HG03095 (cell line): ENCODE measurements around the gene FNBP1L.

Source experiments
- ATAC-seq: cut with Tn5 transposase; IDR thresholded peaks from one replicate; pipeline ENCODE4 v1.9.1; 2021; ENCODE audit warnings: moderate library complexity; ENCODE audit not compliant: unreplicated experiment

Gene FNBP1L

DNA sequence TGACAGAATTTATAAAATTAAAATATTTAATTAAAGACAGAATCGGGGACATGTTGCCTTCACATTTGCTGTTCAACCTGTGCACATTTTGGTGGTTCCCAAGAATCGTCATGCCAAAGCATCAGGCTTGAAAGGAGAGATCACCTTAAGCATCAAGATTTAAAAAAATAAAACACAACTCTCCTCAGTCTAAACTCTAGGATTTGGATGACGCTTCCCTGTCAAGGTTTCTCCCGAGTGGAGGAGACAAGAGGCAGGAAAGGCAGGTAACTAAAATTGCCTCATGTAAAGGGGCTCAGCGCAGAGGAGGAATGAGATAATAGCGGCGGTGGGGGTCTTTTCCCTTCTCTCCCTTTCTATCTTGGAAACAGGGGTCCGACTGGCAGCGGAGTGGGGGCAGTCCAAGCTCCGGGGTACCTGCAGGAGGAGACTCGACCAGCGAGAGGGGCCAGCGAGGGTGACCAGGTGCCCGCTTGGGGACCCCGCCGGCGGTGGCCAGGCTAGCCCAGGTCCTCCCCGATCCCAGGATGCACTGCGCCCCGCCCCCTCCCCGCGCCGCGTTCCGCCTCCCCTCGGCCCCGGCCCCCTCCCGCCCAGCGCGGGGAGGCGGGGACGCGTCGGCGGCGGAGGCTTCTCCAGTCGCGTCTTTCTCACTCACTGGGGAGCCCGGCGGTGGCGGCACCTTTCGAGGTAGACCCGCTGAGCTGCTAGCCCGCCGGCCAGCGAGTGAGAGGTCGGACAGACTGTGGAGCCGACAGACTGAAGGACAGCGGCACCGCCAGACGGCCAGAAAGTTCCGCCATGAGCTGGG, at the start of gene FNBP1L:
Gene FNBP1L (plus strand): TSS at position 638 of the 811 bp plus-strand sequence. CDS start 164 bp downstream, at position 802.
- no peak for ATAC-seq

DNA sequence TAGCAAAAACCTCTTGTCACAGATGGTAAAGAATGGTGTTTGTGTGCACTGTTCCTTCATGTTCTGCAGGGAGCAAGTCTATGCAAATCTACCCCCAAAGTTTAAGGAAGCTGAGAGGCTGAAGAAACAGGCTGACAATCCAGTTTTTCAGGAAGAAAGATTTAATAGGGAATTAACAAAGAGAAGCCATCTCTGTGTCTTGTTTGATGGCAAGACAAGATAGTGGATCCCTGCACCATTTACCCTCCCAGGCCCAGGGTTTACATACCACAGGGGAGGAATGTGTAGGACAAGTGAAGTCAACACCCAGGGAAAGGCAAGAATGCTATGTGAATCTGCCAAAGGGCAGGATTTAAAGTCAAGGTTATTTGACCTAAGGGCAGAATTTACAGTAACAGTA, 48.1 kb upstream of the FNBP1L start:
- ATAC-seq: no peak

DNA sequence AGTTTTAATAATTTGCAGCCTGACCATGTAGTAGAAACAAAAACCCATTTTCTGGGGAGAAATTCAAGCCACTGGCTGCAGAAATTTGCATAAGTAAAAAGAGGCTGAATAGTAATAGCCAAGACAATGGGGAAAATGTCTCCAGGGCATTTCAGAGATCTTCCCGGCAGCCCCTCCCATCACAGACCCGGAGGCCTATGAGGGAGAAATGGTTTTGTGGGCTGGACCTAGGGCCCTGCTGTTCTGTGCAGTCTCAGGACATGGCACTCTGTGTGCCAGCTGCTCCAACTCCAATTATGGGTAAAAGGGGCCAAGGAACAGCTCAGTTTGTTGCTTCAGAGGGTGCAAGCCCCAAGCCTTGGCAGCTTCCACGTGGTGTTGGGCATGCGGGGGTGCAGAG, 39.7 kb upstream of the FNBP1L start:
- no peak for ATAC-seq

DNA sequence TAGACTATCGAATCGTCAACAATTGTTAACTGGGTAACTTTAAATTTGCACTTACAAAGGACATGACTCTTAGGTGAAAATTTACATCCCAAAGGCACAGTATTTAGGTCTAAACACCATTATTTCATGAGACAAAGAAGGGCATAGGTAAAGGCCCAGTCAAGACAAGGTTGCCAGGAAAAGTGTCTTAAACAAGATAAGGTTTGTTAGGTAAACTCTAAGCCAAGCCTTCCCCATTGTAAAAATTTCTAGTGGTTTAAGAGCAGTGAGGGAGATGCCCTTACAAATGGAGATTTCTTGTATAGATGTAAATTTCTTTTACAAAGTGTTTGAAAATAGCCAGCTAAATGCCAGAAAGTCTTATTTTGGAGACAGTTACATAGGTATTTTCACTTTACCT, 36.9 kb upstream of the FNBP1L start:
- no peak for ATAC-seq

DNA sequence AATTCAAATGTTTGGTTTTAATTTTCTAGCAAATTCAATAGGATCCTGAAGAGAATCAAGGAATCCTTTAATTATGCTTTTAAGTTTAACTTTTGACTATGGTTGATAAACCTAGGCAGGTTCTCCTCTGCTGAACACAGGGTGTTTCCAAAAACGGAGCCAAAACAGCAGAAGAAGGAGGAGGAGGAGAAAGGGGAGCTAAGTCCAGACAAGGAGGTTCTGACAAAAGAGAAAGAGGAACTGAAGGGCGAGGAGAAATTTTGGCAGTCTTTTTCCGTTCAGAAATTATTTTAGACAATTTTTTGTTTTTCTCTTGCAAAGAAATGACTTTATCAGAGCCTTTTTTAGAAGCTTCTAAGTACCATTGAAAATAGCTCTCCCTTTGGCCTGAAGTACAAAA, 33.2 kb upstream of the FNBP1L start:
- ATAC-seq: no peak

DNA sequence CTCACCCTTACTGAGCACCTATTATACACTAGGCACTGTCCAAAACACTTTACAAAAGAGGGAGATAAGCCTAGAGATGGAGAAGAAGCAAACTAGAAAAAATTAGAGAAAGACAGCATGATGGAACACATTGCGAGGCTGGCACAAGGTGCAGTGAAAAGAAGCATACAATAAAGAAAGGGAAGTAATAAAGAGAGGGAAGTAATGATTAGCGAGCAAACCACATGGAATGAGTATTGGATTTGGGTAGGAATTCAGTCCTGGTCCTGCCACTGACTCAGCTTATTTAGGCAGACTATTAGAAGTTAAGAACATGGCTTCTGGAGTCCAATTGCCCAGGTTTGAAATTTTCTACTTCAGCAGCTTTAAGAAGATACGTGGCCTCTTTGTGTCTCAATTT, 32.6 kb upstream of the FNBP1L start:
- no peak for ATAC-seq

DNA sequence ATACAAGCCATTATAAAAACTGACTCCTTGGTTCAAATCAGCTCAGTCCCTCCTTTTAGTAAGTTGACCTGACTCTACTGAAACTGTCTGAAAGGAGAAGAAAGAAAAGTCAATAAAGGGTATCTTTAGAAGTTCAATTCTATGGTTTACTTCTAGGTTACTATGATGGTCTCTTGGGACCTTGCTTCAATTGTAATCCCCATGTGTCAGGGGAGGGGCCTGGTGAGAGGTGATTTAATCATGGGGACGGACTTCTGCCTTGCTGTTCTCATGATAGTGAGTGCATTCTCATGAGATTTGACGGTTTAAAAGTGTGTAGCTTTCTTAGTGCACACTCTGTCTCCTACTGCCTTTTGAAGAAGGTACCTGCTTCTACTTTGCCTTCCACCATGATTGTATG, 31.7 kb upstream of the FNBP1L start:
- ATAC-seq: no peak

DNA sequence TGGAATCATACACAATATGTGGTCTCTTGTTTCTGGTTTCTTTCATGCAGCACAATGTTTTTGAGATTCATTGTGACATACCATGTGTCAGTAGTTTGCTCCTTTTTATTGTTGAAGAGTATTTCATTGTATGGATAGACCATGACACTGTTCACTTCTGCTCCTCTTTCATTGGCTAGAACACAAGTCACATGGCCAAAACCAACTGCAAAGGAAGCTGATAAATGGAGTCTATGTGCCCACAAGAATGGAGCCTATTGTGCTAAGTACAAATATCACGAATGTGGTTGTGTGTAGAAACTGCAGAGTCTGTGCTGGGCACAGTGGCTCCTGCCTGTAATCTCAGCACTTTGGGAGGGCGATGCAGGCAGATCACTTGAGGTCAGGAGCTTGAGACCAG, 28.6 kb upstream of the FNBP1L start:
- ATAC-seq: no peak

DNA sequence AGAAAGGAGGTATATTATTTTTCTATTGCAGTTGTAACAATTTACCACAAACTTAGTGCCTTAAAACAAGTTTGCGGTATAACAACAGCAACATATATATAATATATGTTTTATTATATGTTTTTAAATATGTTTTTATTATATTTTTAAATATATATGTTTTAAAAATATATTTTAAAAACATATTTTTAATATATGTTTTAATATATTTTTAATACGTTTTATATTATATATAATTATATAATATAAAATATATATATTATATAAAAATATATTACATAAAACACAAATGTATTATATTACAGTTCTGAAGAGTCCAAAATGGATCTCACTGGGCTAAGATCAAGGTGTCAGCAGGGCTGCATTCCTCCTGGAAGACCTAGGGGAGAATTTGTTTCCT, 27.5 kb upstream of the FNBP1L start:
- ATAC-seq: no peak

DNA sequence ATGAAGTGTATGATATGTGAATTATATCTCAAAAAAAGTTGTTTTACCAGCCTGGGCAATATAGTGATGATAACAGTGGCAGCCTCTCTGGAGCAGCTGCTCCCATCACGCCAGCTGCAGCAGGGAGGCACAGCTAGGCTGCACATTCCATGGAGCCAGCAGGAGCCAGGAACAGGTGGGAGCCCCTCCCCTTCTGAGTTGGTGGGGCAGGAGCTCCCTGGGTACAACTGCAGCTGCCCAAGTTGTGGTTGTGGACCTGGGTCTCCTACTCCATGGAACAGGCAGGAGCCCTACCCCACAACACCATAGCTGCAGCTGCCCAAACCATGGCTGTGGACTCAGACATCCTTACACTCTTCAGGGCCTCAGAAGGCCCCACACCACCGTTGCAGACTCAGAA, 21.7 kb upstream of the FNBP1L start:
- no peak for ATAC-seq

DNA sequence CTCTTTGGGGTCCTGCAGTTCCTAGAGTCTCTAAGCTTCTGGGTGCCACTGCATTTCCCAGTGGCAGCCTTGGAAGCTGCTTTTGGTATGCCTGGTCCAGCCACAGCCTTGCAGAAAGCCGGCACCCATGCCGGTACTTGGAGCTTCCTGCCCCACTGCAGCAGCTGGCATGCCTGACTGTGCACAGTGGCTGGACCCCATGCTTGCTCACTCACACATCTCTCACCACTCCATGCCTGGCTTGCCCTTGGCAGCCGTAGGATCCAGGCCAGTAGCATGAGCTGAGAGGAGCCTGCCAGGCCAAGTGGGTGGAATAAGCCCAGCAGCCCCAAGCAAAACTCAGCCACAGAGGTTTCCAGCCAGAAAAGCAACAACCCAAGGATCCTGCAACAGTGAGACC, 20.3 kb upstream of the FNBP1L start:
- ATAC-seq: no peak

DNA sequence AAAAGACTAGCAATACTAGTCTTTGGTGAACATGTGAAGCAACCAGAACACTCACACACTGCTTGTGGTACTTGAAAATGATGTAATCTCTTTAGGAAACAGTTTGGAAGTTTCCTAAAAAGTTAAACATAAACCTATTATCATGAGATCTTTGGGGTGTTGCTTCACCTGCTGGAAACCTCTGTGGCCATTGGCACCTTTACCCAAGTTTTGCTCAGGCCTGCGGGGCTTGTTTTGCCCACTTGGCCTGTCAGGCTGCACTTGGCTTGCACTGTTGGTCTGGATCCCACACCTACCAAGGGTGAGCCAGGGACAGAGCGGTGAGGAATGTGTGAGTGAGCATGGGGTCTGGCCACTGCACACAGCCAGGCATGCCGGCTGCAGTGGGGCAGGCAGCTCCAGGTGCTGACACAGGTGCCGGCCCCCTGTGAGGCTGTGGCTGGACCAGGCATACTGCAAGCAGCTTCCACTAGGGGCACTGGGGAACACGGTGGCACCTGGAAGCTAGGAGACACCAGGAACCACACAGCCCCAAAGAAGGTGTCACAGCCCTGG, 14.4 kb upstream of the FNBP1L start:
- ATAC-seq: no peak

DNA sequence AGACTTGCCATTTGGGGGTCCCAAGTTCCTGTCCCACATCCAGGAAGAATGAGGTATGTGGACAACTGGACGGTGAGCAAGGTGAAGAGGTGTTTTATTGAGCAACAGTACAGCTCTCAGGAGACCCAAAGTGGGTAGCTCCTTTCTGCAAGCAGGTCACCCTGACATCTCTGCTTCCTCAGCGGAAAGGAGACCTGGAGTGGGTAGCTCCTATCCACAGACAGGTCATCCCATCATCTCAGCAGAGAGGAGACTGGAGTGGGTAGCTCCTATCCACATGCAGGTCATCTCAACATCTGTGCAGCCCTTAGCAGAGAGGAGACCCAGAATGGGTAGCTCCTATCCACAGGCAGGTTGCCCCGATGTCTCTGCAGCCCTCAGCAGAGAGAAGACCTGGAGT, 13.8 kb upstream of the FNBP1L start:
- no peak for ATAC-seq

DNA sequence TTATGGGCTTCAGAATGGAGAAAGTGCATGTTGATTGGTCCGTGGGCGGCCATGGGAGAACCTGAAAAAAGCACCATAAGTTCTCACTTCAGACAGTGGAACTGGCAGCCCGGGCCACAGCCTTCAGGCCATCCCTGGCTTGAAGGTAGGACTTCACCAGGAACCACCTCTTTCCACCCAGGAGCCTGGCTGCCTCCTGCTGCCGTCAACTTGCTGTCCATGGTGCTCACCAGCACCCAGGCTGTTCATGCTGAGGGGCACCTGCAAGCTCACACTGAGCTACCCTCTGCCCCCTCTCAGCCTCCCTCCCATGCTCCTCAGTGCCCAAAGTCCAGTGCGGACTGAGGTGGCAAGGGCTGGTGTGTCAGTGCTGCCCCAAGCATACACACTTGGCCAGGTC, 12.9 kb upstream of the FNBP1L start:
- no peak for ATAC-seq

DNA sequence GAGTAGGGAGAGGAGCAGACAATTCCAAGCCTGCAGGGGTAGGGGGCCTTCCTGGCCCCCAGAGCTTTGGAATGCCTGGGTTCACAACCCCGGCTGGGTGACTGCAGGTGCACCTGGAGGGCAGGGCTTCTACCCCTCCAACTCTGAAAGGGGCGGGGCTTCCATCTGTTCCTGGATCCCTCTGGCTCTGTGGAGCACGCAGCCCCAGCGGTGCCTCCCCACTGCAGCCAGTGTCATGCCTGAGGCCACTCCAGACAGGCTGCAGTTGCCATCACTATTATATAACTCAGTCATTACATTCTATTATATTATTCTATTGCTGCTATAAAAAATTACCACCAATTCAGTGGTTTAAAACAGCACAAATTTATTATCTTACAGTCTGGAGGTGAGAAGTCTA, 12.5 kb upstream of the FNBP1L start:
- ATAC-seq: no peak

DNA sequence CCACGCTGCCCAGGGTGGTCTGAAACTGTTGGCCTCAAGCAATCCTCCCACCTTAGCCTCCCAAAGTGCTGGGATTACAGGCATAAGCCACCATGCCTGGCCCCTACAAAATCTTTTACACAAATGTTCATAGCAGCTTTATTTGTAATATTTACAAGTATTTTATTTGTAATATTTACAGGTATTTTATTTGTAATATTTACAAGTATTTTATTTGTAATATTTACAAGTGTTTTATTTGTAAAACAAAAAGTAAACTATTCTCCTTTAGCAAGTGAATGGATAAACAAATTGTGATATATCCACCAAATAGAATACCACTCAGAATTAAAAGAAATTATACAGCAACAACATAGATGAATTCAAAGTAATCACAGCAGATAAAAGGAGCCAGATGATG, 11.4 kb upstream of the FNBP1L start:
- ATAC-seq: no peak

DNA sequence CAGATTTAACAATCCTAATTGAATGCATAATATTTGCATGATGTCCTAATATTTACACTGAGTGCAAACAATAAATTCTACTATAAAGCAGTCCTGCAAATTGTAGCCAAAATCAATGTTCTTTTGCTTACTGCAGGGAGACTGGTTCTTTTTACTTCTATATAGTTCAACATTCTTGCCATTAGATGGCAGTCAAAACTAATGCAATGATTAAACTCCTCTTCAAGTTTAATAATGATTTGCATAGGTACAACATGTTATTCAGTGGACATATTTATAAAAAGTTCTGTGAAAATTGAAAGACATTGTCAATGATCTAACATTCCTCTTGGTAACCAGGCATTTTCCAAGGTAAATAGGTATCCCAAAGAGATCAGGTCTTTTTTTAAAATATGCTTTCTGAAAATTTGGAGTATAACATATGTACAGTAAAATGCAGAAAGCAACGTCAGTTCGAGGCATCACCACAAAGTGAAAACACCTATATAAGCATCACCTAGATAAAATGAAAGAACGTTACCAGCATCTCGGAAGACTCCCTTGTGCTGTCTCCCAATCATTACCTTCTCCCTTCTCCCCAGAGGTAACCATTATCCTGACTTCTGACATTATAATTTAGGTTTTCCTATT, 9.8 kb upstream of the FNBP1L start:
- no peak for ATAC-seq

DNA sequence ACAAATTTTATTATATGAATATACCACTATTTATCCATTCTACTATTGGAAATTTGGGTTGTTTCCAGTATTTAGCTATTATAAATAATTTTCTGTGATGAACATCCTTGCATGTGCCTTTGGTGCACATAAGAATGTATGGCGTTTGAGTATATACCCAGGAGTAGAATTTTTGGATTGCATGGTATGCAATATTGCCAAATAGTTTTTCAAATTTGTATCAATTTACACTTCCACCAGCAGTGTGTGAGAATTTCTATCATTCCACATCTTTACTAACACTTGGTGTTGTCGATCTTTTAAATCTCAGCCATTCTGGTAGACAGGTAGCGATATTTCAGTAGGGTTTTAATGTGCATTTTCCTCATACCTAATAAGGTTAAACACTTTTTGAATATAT, 9.2 kb upstream of the FNBP1L start:
- no peak for ATAC-seq

DNA sequence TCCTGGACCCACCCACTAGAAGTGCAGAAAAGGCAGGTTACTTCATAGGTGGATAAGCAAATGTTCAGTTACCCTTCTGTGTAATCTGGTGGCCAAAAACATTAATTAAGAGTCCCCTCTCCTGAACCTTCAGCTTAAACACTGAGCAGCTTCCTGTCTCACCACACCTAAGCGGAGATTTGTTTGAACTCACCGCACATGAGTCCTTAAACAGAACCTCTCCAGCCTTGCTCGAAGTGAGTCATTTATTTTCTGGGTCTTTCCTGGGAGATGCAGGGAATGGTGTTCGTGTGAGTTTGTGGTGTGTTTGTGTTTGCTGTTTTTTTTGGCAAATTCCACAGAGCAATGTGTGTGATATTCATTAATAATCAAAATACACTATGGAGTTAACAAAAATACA, 7.6 kb upstream of the FNBP1L start:
- ATAC-seq: no peak

DNA sequence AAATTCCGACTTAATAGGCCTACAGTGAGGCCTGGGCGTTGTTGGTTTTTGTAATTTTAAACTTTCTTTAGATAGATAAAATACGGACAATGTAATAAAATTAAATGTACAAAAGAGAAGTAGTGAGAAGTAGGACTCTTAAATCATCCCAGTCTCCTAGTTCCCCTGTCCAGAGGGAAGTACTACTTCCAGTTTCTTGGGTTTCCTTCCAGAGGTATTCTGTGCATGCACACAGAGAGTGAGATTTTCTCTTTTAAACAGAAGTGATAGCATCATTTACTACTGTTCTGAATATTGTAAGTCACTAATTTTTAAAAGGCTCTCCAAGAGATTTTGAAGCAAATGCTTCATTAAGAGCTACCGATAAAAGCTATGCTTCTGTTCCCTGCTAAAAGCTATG, 7.2 kb upstream of the FNBP1L start:
- no peak for ATAC-seq

DNA sequence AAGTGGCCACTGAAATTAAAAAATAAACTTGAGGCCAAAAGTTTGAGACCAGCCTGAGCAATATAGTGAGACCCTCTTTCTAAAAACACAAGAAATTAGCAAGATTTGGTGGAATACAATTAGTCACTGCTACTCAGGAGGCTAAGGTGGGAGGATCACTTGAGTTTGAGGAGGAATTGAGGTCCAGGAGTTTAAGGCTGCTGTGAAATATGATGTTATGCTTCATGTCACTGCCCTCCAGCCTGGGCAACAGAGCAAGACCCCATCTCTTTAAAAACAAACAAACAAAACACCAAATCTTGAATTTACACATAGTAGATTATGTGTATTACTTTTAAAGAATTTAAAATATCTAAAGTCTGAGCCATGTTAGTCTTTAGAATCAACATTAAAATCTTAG, 6.3 kb upstream of the FNBP1L start:
- ATAC-seq: no peak

DNA sequence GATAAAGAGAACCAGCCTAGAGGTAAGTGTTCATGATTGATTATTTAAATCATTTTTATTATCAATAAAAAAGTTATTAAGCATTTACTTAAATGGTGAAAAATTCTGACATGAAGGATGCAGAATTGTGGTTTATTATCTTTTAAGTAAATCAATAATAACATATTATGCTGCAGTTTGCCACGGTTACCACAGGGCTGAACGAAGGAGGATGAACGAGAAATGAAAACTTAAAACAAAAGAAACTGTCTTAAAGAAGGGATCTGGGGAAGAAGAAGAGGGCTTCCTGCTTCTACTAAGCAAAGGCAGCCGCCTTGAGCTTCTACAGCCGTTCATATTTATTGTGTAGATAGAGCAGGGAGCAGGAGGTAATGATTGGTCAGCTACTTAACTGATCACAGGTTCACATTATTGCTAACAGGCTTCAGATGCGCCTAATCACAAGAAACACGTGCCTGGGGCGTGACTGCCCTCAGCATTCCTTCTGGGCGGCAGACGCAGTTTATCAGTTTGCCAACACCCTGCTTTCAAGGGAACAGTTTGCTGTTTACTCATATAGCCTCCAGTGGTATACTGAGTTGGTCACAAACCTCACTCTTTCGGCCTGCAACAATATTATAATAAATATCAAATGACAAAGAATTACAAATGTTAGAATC, 5.8 kb upstream of the FNBP1L start:
- no peak for ATAC-seq
